ENCODE data around the gene STARD9.

STARD9 gene

GRCh38 chr15:42705336-42705735, 129.9 kb downstream of the STARD9 start:
- Histone ChIP-seq H3K4me3 (ENCODE audit: low read length) (no peak overlapping the region), H3K4me1 (ENCODE audit: control insufficient read depth, insufficient read depth, low read length) (peaks cover 4% of the 10 kb centered on the region), H3K36me3 (ENCODE audit: insufficient read depth, low read length) (no peaks in the 10 kb centered on the region), H3K4me2 (ENCODE audit: low read length) (no peak overlapping the region), H3K9ac (ENCODE audit: low read depth, low read length) (no peak overlapping the region), H3K27me3 (ENCODE audit: control insufficient read depth, insufficient read depth, low read length) (no peaks in the 10 kb centered on the region), H3K9me3 (replicated peaks; ENCODE audit: low read length) (no peaks in the 10 kb centered on the region)

- no peaks in the 10 kb centered on the region for H3K9me3 ChIP-seq (replicated peaks; ENCODE audit: low read length)
- no peak overlapping the region for H3K4me3 ChIP-seq (ENCODE audit: low read length)
- no peak overlapping the region for H3K4me2 ChIP-seq (ENCODE audit: low read length)
- H3K27me3 ChIP-seq (ENCODE audit: control insufficient read depth, insufficient read depth, low read length) = no peaks in the 10 kb centered on the region
- H3K9ac ChIP-seq (ENCODE audit: low read depth, low read length) = no peak overlapping the region
- H3K4me1 ChIP-seq (ENCODE audit: control insufficient read depth, insufficient read depth, low read length) = peaks cover 4% of the 10 kb centered on the region
- no peaks in the 10 kb centered on the region for H3K36me3 ChIP-seq (ENCODE audit: insufficient read depth, low read length)
Observed at GRCh38 chr15:42707068-42707467, 131.7 kb downstream of the STARD9 start.

GRCh38 chr15:42707873-42708544, 132.6 kb downstream of the STARD9 start:
- H3K4me3 ChIP-seq (ENCODE audit: low read length) = no peak overlapping the region
- peaks cover 4% of the 10 kb centered on the region for H3K4me1 ChIP-seq (ENCODE audit: control insufficient read depth, insufficient read depth, low read length)
- H3K9me3 ChIP-seq (replicated peaks; ENCODE audit: low read length) = no peaks in the 10 kb centered on the region
- H3K4me2 ChIP-seq (ENCODE audit: low read length) = no peak overlapping the region
- no peaks in the 10 kb centered on the region for H3K36me3 ChIP-seq (ENCODE audit: insufficient read depth, low read length)
- no peaks in the 10 kb centered on the region for H3K27me3 ChIP-seq (ENCODE audit: control insufficient read depth, insufficient read depth, low read length)
- no peak overlapping the region for H3K9ac ChIP-seq (ENCODE audit: low read depth, low read length)

- Histone ChIP-seq H3K4me2 (ENCODE audit: low read length) (no peak overlapping the region), H3K9me3 (replicated peaks; ENCODE audit: low read length) (no peaks in the 10 kb centered on the region), H3K27me3 (ENCODE audit: control insufficient read depth, insufficient read depth, low read length) (no peaks in the 10 kb centered on the region), H3K36me3 (ENCODE audit: insufficient read depth, low read length) (no peaks in the 10 kb centered on the region), H3K4me3 (ENCODE audit: low read length) (no peak overlapping the region), H3K4me1 (ENCODE audit: control insufficient read depth, insufficient read depth, low read length) (peaks cover 4% of the 10 kb centered on the region), H3K9ac (ENCODE audit: low read depth, low read length) (no peak overlapping the region)
Observed at GRCh38 chr15:42710662-42711061, 135.3 kb downstream of the STARD9 start.

GRCh38 chr15:42711746-42712145, 136.3 kb downstream of the STARD9 start:
- H3K27me3 ChIP-seq (ENCODE audit: control insufficient read depth, insufficient read depth, low read length) = no peaks in the 10 kb centered on the region
- H3K9ac ChIP-seq (ENCODE audit: low read depth, low read length) = no peak overlapping the region
- no peak overlapping the region for H3K4me3 ChIP-seq (ENCODE audit: low read length)

GRCh38 chr15:42712584-42712983, 137.2 kb downstream of the STARD9 start:
- H3K9me3 ChIP-seq (replicated peaks; ENCODE audit: low read length) = no peaks in the 10 kb centered on the region
- H3K27me3 ChIP-seq (ENCODE audit: control insufficient read depth, insufficient read depth, low read length) = no peaks in the 10 kb centered on the region
- H3K9ac ChIP-seq (ENCODE audit: low read depth, low read length) = no peak overlapping the region
- no peaks in the 10 kb centered on the region for H3K36me3 ChIP-seq (ENCODE audit: insufficient read depth, low read length)
- no peak overlapping the region for H3K4me3 ChIP-seq (ENCODE audit: low read length)
- no peak overlapping the region for H3K4me2 ChIP-seq (ENCODE audit: low read length)
- no peaks in the 10 kb centered on the region for H3K4me1 ChIP-seq (ENCODE audit: control insufficient read depth, insufficient read depth, low read length)

More at GRCh38 chr15:42711746-42712145, 136.3 kb downstream of the STARD9 start:
- peaks cover 4% of the 10 kb centered on the region for H3K4me1 ChIP-seq (ENCODE audit: control insufficient read depth, insufficient read depth, low read length)
- H3K4me2 ChIP-seq (ENCODE audit: low read length) = no peak overlapping the region
- H3K36me3 ChIP-seq (ENCODE audit: insufficient read depth, low read length) = no peaks in the 10 kb centered on the region
- H3K9me3 ChIP-seq (replicated peaks; ENCODE audit: low read length) = no peaks in the 10 kb centered on the region

- no peak overlapping the region for H3K9ac ChIP-seq (ENCODE audit: low read depth, low read length)
- H3K27me3 ChIP-seq (ENCODE audit: control insufficient read depth, insufficient read depth, low read length) = no peaks in the 10 kb centered on the region
- H3K4me2 ChIP-seq (ENCODE audit: low read length) = no peak overlapping the region
- H3K4me1 ChIP-seq (ENCODE audit: control insufficient read depth, insufficient read depth, low read length) = no peaks in the 10 kb centered on the region
- no peaks in the 10 kb centered on the region for H3K9me3 ChIP-seq (replicated peaks; ENCODE audit: low read length)
- no peak overlapping the region for H3K4me3 ChIP-seq (ENCODE audit: low read length)
- peaks cover 10% of the 10 kb centered on the region for H3K36me3 ChIP-seq (ENCODE audit: insufficient read depth, low read length)
Observed at GRCh38 chr15:42716125-42716524, 140.7 kb downstream of the STARD9 start.

- Histone ChIP-seq H3K4me3 (ENCODE audit: low read length) (no peak overlapping the region), H3K4me1 (ENCODE audit: control insufficient read depth, insufficient read depth, low read length) (no peaks in the 10 kb centered on the region), H3K9ac (ENCODE audit: low read depth, low read length) (no peak overlapping the region), H3K36me3 (ENCODE audit: insufficient read depth, low read length) (peaks cover 11% of the 10 kb centered on the region), H3K9me3 (replicated peaks; ENCODE audit: low read length) (no peaks in the 10 kb centered on the region), H3K27me3 (ENCODE audit: control insufficient read depth, insufficient read depth, low read length) (no peaks in the 10 kb centered on the region), H3K4me2 (ENCODE audit: low read length) (no peak overlapping the region)
Observed at GRCh38 chr15:42716626-42717025, 141.2 kb downstream of the STARD9 start.

- Histone ChIP-seq H3K9ac (ENCODE audit: low read depth, low read length) (no peak overlapping the region), H3K4me1 (ENCODE audit: control insufficient read depth, insufficient read depth, low read length) (no peaks in the 10 kb centered on the region), H3K27me3 (ENCODE audit: control insufficient read depth, insufficient read depth, low read length) (no peaks in the 10 kb centered on the region), H3K4me2 (ENCODE audit: low read length) (no peak overlapping the region), H3K36me3 (ENCODE audit: insufficient read depth, low read length) (peaks cover 20% of the 10 kb centered on the region), H3K4me3 (ENCODE audit: low read length) (no peak overlapping the region), H3K9me3 (replicated peaks; ENCODE audit: low read length) (no peaks in the 10 kb centered on the region)
Observed at GRCh38 chr15:42719043-42719442, 143.6 kb downstream of the STARD9 start.

GRCh38 chr15:42720071-42720470, 144.7 kb downstream of the STARD9 start:
- Histone ChIP-seq H3K27me3 (ENCODE audit: control insufficient read depth, insufficient read depth, low read length) (no peaks in the 10 kb centered on the region), H3K9me3 (replicated peaks; ENCODE audit: low read length) (no peaks in the 10 kb centered on the region), H3K36me3 (ENCODE audit: insufficient read depth, low read length) (peaks cover 30% of the 10 kb centered on the region), H3K4me1 (ENCODE audit: control insufficient read depth, insufficient read depth, low read length) (no peaks in the 10 kb centered on the region), H3K4me3 (ENCODE audit: low read length) (no peak overlapping the region), H3K4me2 (ENCODE audit: low read length) (no peak overlapping the region), H3K9ac (ENCODE audit: low read depth, low read length) (no peak overlapping the region)

- Histone ChIP-seq H3K4me3 (ENCODE audit: low read length) (no peak overlapping the region), H3K4me2 (ENCODE audit: low read length) (no peak overlapping the region), H3K9ac (ENCODE audit: low read depth, low read length) (no peak overlapping the region), H3K9me3 (replicated peaks; ENCODE audit: low read length) (no peaks in the 10 kb centered on the region), H3K27me3 (ENCODE audit: control insufficient read depth, insufficient read depth, low read length) (no peaks in the 10 kb centered on the region), H3K4me1 (ENCODE audit: control insufficient read depth, insufficient read depth, low read length) (no peaks in the 10 kb centered on the region), H3K36me3 (ENCODE audit: insufficient read depth, low read length) (peaks cover 34% of the 10 kb centered on the region)
Observed at GRCh38 chr15:42721016-42721415, 145.6 kb downstream of the STARD9 start.

- no peak overlapping the region for H3K4me3 ChIP-seq (ENCODE audit: low read length)
- peaks cover 39% of the 10 kb centered on the region for H3K36me3 ChIP-seq (ENCODE audit: insufficient read depth, low read length)
- H3K4me2 ChIP-seq (ENCODE audit: low read length) = no peak overlapping the region
- H3K9ac ChIP-seq (ENCODE audit: low read depth, low read length) = no peak overlapping the region
- no peaks in the 10 kb centered on the region for H3K4me1 ChIP-seq (ENCODE audit: control insufficient read depth, insufficient read depth, low read length)
- no peaks in the 10 kb centered on the region for H3K27me3 ChIP-seq (ENCODE audit: control insufficient read depth, insufficient read depth, low read length)
- no peaks in the 10 kb centered on the region for H3K9me3 ChIP-seq (replicated peaks; ENCODE audit: low read length)
Observed at GRCh38 chr15:42721916-42722315, 146.5 kb downstream of the STARD9 start.

Data from skeletal muscle satellite cell (primary cell).